Uterus (tissue), 4 donors: ENCODE data around the gene GALNT3. TPM values are rescaled to one million over a fixed set of nuclear protein-coding genes. Genes with fewer than 3 reads are reported as not detected.

ENCODE experiments used
- DNase-seq, 2 donors: peaks; one replicate each; pipeline ENCODE4 v3.0.0-alpha.2; 2019 to 2020
- H3K27ac ChIP-seq, 2 donors: fragments of 200-600 bp; sonication (generic); 1 replicate in 1 of 2; 2 replicates in 1 of 2; pipeline ENCODE4 v1.5.1; 2016 to 2018
- H3K27me3 ChIP-seq, 2 donors: fragments of 200-600 bp; sonication (generic); one replicate each; pipeline ENCODE4 v1.5.1; 2018 to 2019; ENCODE audit warnings: control low read depth in 1 of 2
- H3K36me3 ChIP-seq, 2 donors: fragments of 200-600 bp; sonication (generic); one replicate each; pipeline ENCODE4 v1.5.1; 2019; ENCODE audit warnings: control low read depth in 1 of 2
- H3K4me1 ChIP-seq, 2 donors: fragments of 200-600 bp; sonication (generic); one replicate each; pipeline ENCODE4 v1.5.1; 2018 to 2019; ENCODE audit warnings: control low read depth in 1 of 2
- H3K4me3 ChIP-seq, 2 donors: fragments of 200-600 bp; sonication (generic); 1 replicate in 1 of 2; 2 replicates in 1 of 2; pipeline ENCODE4 v1.5.1; 2018 to 2019; ENCODE audit warnings: mild to moderate bottlenecking in 1 of 2
- H3K9me3 ChIP-seq, 2 donors: fragments of 200-600 bp; sonication (generic); one replicate each; pipeline ENCODE4 v1.5.1; 2019; ENCODE audit warnings: control low read depth in 1 of 2
- POLR2A ChIP-seq, 2 donors: fragments of 450-650 bp; IDR thresholded peaks; one replicate each; pipeline ENCODE4 v1.6.1; 2016; ENCODE audit warnings: antibody characterized with exemption in 2 of 2, mild to moderate bottlenecking in 1 of 2, moderate library complexity in 1 of 2
- intact Hi-C: fragments of 100-400 bp; cut with DNase I; formaldehyde crosslinking; loops from one replicate; pipeline ENCODE4 v1.15.1; 2023; ENCODE audit warnings: low total_unique reads
- total RNA-seq, 4 donors: library from RNA; depleted of rRNA in 3 of 4; stranded (reverse); fragments of >200 nt in 3 of 4; gene quantifications; one replicate each; pipeline versions ENCODE4 v1.1.0 to v1.2.4, GENCODE V29; 2014 to 2023
- TF ChIP-seq, protein P1 (sequence below), 4 experiments: fragments of 200-600 bp in 2 of 4; fragments of 450-650 bp in 2 of 4; sonication (generic) in 2 of 4; IDR thresholded peaks; one replicate each; pipeline ENCODE4 v1.5.1; 2016 to 2019; ENCODE audit warnings: antibody characterized with exemption in 4 of 4, mild to moderate bottlenecking in 2 of 4, moderate library complexity in 1 of 4
- donor health status: DM: yes; HTN: yes; CAD: no.

GALNT3 gene
- total RNA-seq, 4 donors from 2014 or later, result 0.29 to 17.7 (median 1.6) TPM; not detected in 1

DNA sequence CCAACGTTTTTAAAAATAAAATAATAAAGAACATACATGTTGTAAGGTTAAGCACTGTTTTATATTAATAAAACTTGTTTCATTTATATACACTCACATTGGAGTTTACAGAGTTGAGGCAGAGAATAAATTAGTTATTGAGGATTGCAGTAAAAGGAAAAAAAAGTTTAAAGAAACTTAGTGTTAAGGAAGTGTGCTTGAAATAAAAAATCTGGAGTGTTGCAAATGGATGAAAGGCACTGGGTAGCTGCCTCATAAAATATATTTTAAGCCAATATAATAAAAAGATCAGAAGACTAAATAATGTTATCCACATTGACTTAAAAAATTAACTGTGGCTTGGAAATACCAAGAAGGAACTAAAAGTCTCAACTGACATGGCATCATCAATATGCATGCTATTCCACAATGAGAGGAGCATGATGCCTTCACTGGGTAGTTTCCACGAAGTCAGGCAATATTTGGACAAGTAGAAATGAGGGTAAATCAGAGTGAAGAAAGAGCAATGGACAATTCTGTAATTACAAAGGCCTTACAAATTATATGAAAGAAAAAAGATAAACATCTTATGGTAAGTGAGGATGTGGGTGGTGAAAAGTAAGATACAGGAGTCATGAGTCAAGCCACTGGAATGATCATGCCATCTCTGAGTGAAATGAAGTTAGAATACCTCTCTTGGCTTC is 2.5 kb downstream of the GALNT3 start:
- DNase-seq, result no peak
- Histone ChIP-seq H3K36me3 (no peaks in the 10 kb centered on the region), H3K4me3 (no peak overlapping the region), H3K27ac (no peak overlapping the region), H3K4me1 (peaks cover 0 to 3% of the 10 kb centered on the region in 2 donors), H3K9me3 (no peaks in the 10 kb centered on the region), H3K27me3 (peaks cover 4% of the 10 kb centered on the region in 2 donors)
- TF ChIP-seq, protein P1, sequence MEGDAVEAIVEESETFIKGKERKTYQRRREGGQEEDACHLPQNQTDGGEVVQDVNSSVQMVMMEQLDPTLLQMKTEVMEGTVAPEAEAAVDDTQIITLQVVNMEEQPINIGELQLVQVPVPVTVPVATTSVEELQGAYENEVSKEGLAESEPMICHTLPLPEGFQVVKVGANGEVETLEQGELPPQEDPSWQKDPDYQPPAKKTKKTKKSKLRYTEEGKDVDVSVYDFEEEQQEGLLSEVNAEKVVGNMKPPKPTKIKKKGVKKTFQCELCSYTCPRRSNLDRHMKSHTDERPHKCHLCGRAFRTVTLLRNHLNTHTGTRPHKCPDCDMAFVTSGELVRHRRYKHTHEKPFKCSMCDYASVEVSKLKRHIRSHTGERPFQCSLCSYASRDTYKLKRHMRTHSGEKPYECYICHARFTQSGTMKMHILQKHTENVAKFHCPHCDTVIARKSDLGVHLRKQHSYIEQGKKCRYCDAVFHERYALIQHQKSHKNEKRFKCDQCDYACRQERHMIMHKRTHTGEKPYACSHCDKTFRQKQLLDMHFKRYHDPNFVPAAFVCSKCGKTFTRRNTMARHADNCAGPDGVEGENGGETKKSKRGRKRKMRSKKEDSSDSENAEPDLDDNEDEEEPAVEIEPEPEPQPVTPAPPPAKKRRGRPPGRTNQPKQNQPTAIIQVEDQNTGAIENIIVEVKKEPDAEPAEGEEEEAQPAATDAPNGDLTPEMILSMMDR (IDR thresholded peaks at IDR 0.05), result no peak
- TF ChIP-seq POLR2A (IDR thresholded peaks at IDR 0.05), result no peak
- intact Hi-C loops, result no loop called here

DNA sequence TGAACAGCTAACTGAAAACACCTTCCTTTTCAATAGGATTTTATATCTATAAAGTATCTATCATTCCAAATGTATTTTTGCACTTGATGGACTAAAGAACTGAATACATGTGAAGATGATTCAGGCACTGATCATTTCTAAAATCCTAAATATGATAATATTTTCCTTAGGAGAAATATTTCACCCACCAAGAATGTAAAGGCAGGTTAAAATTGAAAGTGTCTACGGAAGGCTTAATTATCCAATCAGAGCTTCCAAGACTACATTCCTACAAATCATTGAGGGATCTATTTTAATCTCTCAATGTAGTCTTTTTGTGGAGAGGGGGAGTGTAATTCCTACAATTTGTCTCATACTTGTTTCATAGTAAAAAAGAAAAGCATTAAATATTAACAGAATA is 3.6 kb downstream of the GALNT3 start:
- peaks cover 4% of the 10 kb centered on the region in 2 donors for H3K27me3 ChIP-seq
- no peak for DNase-seq
- intact Hi-C loops, result no loop called here
- H3K9me3 ChIP-seq, result no peaks in the 10 kb centered on the region
- H3K4me1 ChIP-seq, result peaks cover 0 to 3% of the 10 kb centered on the region in 2 donors
- no peak overlapping the region for H3K4me3 ChIP-seq
- no peak overlapping the region for H3K27ac ChIP-seq
- H3K36me3 ChIP-seq, result no peaks in the 10 kb centered on the region
- no peak for TF ChIP-seq POLR2A (IDR thresholded peaks at IDR 0.05)
- TF ChIP-seq, protein P1 (IDR thresholded peaks at IDR 0.05), result no peak

DNA sequence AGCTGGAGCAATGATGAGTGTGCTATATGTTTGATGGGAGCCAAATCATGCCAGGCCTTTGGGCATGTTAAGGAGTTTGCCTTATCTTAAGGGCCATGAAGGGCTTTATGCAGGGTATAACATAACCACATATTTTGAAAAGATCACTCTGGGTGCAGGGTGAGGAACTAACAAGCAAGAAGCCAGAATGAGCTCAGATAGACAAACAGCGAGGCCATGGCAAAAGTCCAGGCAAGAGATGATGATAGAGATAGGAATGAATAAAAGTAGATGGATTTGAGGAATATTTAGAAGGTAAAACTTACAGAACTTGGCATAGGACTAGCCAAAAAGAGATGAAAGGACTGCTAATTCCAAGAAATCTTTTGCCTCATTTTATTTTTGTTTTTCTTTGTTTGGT is 6.7 kb downstream of the GALNT3 start:
- TF ChIP-seq, protein P1 (IDR thresholded peaks at IDR 0.05), result no peak
- TF ChIP-seq POLR2A (IDR thresholded peaks at IDR 0.05), result no peak
- no peak overlapping the region for H3K27ac ChIP-seq
- H3K4me1 ChIP-seq, result no peaks in the 10 kb centered on the region
- no peaks in the 10 kb centered on the region for H3K27me3 ChIP-seq
- no peaks in the 10 kb centered on the region for H3K36me3 ChIP-seq
- no peak overlapping the region for H3K4me3 ChIP-seq
- no peak for DNase-seq
- intact Hi-C loops, result no loop called here
- no peaks in the 10 kb centered on the region for H3K9me3 ChIP-seq

DNA sequence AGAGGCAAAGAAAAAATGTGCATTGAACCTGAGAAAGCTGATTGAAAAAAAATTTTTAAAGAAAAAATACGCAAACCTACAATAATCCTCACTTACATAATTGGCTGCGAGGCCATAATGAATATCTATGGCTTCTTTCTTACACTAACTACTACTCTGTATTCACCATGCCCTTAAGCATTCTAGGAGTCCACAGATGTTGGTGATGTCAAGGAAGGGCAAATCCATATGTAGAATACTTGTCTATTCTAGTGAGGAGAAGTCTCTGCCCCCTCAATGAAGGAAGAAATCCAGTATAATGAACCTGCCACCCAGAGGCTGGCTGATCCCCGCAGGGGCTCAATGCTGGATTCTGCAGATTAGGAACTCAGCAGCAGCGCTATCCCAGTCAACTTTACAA is 14.3 kb downstream of the GALNT3 start:
- H3K4me1 ChIP-seq, result no peaks in the 10 kb centered on the region
- no peak for TF ChIP-seq POLR2A (IDR thresholded peaks at IDR 0.05)
- TF ChIP-seq, protein P1 (IDR thresholded peaks at IDR 0.05), result no peak
- no peak for DNase-seq
- H3K27me3 ChIP-seq, result no peaks in the 10 kb centered on the region
- no peak overlapping the region for H3K4me3 ChIP-seq
- H3K36me3 ChIP-seq, result no peaks in the 10 kb centered on the region
- no peaks in the 10 kb centered on the region for H3K9me3 ChIP-seq
- H3K27ac ChIP-seq, result no peak overlapping the region
- intact Hi-C loops, result no loop called here

DNA sequence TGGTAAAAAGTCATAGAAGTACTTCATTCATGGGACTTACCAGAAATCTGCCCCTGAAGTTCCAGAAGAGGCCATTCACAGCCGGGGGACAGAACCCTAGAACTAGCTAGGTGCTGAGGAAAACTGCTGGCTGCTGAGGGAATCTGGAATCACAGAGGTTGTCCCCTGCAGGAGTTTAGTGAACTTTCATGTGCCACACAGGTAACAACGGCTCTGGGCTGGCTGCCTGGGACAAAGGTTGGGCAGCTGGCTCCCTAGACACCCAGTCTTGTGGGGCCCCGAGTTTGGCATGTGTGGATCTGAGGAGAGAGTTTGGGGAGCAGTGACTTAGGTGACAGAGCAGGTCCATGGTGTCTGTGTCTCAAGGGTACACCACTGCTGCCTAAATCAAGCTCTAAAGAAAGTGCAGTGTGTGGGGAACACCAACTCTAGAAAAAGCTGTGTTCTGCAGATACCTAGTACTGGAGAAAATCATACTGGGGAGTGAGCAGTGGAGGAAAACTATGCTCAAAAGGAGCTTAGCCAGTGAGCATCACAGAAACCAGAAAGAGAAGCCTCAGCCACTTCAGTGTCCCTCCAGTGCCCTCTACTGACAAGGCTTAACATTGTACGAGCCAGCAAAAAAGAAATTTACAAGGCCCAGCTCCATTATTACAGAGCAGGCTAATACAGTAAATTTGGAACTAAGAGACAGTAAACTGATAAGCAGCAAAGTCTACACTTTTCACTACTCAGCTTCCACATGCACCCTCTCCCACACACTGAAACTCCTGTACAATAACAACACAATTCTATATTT is 15.2 kb downstream of the GALNT3 start:
- Histone ChIP-seq H3K4me1 (no peaks in the 10 kb centered on the region), H3K27ac (no peak overlapping the region), H3K27me3 (no peaks in the 10 kb centered on the region), H3K36me3 (no peaks in the 10 kb centered on the region), H3K9me3 (no peaks in the 10 kb centered on the region), H3K4me3 (no peak overlapping the region)
- DNase-seq, result no peak
- intact Hi-C loops, result no loop called here
- no peak for TF ChIP-seq POLR2A (IDR thresholded peaks at IDR 0.05)
- TF ChIP-seq, protein P1 (IDR thresholded peaks at IDR 0.05), result no peak
